Fibroblast of peridontal ligament (primary cell): ENCODE data around the gene GDF7.

ENCODE experiments used
- DNase-seq: peaks from one replicate; pipeline ENCODE4 v3.0.0-alpha.2; 2010; ENCODE audit errors: extremely low read depth

Gene GDF7

DNA sequence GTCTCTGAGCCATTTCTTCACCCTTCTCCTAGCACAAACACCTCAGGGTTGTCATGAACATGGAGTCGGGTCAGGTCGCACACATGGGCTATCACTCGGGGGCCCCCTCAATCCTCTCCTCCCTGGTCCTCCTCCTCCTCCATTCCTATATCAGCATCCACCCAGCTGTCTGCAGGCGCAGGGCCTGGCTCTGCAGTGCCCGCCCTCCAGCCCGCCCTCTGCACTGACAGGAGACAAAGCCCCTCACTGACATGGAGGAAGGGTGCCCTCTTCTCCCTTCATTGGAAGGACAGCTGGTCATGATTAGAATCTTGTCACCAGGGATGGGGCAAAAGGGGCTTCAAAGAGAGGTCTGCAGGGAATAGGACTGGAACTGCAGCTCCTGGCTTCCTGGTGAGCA, 37.8 kb upstream of the GDF7 start:
- DNase-seq = no peak

DNA sequence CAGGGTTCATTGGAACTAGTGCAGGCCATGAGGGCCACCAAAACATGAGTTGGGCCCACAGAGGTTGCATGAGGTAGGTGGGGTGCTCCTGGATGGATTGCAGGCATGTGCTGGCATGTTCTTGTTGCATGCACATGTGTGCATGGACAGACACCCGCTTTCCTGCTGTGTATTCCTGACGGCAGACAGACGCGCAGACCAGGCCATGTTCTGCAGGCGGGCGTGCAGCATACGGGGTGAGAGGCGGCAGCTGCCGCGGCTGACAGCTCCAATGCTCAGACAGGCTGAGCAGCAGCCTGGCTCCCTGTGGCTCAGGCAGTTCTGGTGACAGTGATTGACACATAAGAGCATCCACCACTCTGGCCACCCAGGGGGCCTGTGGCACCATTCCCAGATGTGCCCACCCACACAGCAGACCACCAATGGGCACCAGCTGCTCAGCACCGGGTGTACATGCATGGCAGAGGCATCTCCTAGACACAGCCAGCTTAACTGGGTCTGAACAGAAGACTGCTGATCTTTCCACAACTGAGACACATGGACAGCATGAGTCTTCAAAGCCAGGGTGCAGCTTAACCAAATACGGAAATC, 37.3 kb upstream of the GDF7 start:
- DNase-seq = no peak

DNA sequence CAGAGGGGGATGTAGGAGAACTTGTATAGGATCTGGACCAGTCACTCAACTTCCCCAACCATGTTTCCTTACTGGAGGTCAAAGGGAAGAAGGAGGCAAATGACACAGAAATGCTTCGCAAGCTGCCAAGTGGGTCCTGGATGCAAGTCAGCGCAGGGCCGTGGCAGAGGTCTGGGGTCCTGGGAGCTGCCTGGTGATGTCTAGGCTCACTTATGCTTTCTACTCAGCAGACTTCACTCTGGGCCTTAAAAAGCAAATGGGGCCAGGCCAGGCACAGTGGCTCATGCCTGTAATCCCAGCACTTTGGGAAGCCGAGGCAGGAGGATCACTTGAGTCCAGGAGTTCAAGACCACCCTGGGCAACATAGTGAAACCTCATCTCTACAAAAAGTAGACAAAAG, 36.0 kb upstream of the GDF7 start:
- no peak for DNase-seq

DNA sequence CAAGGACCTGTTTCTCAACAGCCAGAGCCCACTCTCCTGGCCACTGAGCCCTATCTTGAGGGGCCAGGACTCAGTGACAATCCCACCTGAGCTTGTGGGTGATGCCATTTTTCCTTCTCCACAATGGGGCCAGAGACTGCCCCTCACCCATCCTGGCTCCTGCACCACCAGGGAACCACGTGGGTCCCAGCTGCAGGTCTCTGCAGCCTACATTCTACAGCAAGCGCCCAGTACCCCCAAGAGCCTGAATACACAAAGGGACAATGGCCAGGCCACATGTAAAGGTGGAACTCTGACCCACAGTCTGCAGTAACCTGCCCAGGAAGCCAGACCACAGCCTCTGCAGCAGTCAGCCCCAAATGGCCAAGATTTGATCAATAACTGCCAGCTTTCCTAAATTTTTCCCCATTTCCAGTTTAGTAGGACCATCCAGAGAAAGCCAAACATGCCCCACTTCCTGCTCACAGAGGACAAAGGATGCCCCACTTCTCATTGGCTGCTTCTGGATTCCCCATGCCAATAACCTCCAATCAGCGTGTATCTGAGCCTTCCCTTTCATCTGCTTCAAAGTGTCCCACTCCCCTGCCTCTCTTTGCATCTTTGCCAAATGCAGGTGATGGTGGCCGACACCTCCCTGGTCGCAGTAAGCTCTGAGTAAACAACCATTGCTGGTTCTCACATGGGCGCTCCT, 35.2 kb upstream of the GDF7 start:
- DNase-seq = no peak

DNA sequence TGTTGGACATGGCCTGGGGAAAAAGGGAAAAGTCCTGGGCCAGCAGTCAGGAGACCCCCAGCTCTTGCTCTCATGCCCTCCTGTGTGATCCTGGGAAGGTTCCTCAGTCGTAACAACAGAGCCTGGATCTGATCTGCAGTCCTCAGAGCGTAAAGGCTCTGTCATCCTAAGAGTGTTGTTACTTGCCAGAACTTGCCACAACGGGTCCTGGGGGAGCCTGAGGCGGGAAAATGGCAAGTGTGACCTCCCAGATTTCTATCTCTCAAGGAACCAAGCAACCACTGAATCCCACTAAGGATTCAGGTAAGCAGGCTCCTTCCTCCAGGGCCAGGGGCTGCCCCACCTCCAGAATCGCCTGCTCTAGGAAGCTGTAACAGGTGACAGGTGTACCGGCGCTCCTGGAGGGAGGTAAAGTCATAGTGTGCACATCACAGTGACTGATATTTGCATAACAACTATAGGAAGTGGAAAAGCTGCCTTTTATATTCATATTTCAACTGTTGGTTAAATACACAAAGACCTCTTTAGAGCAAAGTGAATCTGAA, 34.4 kb upstream of the GDF7 start:
- DNase-seq = no peak

DNA sequence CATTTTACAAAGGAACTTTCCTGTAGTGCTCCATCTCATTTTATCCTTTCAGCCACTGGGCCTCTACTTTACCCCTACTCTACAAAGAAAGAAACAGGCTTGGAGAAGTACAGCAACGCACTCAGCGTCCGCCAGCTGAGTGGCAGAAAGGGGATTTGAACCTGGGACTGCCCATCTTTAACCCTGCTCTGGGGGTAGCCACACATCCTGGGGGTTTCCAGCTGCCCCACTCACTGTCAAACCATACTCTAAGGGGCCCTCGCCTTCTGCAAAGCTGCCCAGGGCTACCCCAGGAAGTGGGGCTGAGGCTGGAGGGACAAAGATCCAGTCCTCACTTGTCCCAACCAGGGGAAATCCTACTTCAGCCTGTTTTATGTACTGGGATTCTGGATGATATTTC, 33.9 kb upstream of the GDF7 start:
- no peak for DNase-seq

DNA sequence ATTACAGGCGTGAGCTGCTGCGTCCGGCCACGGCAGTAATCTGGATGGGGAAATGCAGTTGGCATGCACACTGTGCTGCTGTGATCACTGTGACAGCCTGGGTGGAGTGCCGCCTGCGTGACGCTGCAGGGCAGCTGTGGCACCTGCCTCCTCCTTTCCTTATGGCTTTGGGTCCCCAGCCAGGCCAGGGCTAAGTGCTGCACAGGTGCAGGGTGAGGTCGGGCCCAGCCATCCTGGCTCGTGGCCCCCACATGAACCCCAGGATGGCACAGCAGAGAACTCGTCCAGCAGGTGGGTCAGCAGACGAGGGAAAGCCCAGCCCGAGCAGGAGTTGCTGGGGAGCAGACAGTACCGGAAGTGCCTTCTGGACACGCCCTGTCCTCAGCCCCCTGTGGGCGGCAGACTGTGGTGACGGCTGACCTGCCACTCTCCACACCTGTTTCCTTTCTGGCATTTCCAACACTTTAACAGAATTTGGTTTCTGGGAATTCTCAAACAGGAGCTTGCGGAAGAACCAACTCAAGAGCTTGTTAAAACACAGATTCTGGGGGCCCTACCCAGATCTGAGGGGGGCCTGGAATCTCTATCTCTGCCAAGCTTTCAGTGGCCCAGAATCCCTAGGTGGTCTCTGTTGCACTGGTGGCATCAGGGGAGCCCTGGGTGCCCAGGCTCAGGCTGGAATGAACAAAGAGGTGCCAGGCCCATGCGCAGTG, 33.0 kb upstream of the GDF7 start:
- DNase-seq = no peak

DNA sequence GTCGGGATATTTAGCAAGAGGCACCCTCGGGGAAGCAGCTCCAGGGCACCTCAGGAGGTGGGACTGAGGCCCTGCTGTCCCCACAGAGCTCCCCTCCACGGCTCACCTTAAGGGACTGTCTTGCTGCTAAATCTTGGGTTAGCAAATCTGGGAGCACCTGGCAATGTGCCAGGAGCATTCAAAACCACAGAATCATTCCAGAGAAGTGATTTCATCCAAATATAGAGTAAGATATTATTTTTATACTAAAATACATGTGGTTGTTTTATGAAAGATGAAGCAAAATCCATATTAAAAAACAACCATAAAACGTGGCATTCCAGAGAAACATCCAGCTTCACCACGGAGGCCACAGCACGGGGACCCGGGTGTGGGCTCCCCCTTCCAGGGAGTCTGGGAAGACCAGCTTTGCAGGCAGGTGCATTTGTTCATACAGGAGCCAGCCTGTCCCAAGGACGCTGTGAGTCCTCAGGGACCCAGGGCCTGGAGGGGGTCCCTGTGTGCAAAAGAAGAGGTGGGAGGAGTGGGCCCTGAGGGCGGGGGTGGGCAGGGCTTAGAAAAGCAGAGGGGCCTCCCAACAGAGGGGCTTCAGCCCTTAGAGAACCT, 32.3 kb upstream of the GDF7 start:
- peak; percentile 70 for DNase-seq

DNA sequence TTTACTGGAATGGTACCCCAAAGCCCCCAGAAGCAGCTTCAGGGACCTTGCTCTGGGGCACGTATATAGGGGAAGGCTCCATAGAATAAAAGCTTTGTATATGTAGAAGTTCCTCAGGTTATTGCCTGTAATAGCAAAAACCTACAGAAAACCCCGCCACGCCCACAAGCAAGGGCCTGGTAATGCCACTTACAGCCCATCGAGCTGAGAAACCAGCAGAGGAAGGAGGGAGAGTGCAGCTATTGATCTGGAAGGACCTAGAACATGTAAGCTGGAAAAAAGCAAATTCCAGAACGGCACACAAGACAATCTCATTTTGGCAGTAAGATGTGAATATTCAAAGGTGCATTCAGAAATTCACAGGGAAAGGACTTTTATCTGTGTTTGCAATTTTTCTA, 31.8 kb upstream of the GDF7 start:
- DNase-seq = no peak

DNA sequence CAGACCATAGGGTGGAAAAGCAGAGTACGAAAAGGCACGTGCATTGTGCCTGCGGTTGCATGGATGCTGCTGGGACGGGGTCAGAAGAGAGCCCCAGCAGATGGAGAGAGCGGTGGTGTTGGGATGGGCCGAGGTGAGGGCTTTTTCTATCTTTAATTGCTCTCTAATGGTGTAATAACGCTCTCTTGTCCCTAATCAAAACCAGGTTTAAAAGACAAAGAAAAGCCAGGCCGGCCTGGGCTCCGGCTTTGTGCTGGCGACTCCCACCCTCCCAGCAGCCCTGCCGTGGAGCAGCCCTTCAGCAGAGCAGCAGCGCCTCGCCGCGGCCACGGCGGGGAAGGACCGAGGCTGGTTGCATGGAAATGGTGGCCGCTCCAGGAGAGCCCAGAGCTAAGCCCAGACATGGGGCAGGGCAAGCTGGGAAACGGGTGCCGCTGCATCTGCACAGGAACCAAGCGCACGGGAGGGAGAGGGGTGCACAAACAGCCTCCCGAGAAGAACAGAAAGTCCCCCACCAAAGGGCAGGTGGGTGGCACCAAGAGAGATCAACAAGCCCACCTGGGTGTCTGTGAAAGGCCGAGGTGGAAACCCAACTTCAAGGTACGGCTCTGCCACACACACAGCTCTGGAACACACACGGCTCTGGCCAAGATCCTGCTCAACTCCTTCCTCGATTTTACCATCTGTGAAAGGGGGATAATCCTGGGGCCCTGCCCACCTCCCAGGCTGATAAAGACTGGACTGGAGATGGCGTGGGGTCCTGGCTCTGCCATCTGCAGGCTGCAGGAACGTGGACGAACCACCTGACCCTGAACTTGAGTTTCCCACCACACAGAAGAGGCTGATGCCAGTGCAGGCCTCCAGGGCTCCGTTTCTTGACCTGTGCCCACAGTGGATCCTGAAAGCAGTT, 31.0 kb upstream of the GDF7 start:
- DNase-seq = peak; percentile 73

DNA sequence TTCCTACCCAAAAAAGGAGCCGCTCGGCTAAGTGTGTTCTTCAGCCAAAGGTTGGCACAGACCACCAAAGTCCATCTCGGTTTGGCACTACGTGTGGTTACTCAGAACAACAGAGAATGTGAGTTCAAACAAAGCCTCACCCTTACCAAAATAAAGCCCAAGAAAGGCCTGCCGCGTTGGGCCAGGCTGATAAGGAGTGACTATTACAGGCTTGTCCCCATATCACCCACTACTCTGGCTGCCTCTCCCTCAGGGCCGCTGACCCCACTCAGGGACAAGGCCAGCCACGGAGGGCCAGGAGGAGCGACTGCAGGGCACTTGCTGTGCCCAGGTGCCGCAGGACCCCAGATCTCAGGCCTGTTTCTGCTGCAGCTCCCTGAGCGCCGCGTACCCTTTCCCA, 29.8 kb upstream of the GDF7 start:
- no peak for DNase-seq

DNA sequence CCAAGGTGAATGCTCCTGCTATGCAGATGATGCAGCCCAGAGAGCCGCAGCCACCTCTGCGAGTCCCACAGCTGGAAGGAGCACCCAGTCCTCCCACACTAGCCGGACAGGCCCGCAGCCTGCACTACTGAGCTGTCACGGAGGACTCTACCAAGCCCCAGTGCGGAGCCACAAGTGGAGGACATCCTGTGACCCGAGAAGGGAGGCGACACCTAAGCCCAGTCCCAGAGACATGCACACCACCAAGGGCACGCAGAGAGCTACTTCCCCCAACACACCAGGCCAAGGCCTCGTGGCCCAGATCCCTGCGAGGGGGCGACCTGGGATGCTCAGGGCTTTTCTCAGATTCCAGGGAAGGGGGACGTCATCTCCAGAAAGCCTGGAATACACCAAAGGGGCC, 28.9 kb upstream of the GDF7 start:
- DNase-seq = no peak

DNA sequence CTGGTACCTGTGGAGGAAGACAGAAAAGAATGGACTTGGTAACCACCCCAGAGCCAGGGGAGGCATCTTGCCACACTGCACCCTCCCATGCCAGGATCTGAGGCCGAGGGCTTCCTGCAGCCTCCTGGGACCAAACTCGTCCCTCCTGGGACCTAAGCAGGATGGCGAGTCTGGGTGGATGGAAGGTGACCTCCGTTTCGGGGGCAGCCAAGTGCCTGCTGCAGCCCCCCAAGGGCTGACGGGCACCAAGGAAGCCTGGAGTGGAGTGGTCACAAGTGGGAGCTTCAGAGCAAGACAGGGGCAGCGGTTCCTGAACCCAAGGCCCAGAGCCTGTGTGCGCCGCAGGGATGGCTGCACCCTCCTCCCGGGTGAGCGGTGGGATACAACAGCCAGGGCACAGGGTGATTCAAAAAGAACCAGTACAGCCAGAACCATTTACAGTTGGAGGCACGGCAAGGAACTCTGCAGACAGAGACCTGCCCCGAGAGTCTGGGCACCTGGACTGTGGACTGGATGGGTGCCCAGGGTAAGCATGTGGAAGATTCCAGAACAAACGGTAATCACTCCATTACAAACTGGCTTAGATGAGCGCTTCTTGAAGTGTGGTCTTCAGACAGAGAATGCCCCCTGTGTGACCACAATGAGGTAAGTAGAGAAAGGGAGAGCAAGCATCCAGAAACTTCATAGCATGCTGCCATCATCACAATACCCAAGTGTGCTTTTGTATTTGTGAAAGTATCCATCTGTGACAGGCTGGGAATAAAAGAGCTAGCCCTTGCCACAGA, 28.1 kb upstream of the GDF7 start:
- DNase-seq = no peak

DNA sequence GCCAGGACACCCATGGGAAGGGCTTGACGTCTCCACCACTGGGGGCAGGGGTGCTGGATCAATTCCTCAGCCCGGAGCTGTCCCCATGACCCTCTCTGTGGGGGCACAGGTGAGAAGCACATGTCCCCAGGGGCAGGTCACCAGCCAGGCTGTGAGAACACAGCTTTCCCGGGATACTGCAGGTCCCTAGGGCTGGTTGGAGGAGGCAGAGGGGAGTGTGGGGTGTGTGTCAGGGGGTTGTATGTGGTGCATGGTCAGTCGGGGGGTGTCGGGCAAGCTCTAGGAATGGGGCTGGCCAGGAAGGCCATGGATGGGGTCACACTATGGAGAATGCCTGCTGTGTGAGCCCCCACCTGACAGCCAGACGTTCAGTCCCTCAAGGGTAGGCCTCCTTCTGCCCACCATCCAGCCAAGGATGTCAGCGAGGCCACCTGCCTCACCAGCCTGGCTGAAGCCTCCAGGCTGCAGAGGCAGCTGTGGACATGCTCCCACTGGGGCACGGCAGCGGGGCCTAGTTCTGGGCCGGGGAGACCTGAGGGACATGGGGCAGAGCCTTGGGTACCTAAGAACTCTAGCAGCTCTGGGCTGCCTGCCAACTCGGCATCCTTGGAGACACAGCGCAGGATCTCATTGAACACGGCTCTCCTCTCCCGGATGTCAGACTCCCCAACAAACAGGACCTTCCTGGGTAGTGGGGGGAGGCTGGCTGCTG, 26.4 kb upstream of the GDF7 start:
- no peak for DNase-seq

DNA sequence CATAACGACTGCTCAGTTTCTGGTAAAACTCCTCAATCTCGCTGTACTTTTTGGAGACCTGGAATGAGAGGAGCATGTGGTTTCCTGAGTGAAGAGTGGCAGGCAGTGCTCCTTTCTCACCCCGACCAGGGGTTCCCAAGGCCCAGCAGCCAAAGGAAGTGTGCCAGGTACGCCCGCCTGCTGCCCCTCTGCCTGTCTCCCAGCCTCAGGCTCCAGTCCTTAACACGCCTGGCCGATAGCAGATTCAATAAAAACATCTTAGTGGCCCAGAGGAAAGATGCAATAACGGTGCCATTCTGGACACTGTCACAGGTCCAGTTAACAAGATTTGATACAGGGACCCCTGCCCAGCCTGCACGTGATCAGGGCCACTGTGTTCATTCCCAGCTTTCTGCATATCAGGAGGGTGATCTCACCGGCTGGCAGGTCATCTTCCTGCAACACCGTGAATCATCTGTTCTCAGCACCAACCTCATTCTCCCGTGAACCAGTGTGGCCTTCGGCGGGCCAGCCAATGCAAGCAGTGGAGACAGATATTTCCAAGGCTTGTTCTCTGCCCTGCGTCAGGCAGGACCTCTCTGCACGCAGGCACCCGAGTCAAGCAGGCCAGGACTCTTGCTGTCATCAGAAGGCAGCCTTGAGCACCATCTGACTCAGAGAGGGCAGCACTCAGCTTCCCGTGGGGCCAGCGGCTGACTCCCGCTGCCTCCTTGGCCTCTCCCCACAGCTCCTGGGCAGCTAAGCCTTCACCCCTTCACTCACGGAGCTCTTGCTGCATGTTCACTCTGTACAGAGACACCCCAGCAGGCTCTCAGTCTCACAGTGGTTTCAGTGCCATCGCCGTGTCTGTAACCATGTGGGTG, 25.6 kb upstream of the GDF7 start:
- DNase-seq = no peak

DNA sequence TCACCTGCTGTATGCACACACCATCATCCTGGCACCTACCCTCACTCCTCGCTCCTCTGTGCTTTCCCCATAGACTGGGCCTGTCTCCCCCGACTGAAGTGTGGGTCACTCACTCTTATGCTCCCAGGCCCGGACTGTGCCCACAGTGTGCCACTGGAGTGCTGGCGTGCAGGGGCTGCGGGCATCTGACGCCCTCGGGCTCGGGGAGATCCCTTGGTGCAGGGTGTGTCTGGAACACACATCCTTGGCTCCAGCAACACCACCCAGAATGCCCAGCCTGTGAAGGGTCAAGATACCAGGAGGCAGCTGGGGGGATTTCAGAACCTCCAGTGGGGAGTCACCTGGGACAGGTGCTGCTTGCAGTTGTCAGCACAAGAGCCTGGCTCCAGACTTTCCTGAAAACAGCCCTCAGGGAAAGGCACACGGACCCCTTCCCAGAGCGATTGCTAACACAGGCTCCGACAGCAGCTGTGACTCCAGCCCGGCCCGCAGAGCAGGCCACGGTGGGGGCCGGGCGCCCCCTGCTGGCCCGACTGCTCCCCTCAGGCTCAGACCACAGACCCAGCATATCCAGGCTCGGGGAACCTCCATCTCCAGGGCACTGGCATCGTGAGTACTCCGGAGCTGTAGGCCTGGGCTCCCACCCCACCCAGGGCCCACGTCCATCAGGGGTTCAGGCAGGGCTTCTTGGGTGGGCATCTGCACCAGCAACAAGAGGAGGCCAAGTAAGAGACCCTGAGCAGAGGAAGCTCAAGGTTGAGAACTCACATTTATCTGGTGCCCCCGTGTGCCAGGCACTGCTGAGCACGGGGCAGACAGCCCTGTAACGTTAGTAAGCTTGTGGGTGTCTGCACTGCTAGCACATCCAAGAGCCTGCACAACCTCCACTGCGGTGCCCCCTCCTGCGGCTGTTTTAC, 24.6 kb upstream of the GDF7 start:
- DNase-seq = peak; percentile 52

DNA sequence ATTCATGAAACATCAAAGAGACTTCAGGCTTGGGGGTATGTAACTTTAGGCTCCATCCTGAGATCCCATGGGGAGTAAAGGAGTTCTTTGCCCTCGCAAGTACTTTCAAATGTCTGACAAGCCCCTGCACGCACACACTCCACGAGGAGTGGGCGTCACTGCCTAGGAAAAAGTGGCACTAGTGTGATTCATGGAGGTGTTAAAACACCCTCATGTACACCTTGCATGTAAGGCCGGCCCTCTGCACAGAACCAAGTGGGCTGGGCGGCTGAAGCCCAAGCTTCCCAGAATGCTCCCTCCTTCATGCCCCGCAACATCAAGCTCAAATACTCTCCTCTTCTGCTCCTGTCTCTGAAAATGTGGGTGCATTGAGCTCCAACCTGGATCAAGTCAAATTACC, 23.9 kb upstream of the GDF7 start:
- no peak for DNase-seq

DNA sequence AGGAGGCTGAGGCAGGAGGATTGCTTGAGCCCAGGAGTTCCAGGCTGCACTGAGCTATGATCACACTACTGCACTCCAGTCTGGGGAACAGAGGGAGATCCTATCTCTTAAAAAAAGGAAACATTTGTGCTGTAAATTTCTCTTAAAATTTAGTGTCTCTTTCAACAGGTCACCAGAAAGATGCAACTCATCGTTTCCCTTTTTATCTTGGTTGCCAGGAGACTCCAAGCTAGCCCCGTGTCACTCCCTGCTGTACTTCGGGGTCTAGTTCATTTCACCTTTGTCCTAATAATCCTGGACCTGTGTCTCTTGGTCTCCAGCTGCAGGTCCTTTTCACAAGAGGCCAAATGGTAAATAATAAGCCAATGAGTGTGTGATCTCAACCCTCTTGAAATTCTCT, 23.1 kb upstream of the GDF7 start:
- DNase-seq = no peak
